ENCODE data around the gene NDUFS8.

The NDUFS8 gene

GRCh38 chr11:68052137-68052873 lies 21.8 kb downstream of the NDUFS8 start:
- Histone ChIP-seq H3K27ac (replicated peaks) (no peak overlapping the region), H3K27me3 (ENCODE audit: insufficient read depth, poor library complexity, severe bottlenecking) (no peaks in the 10 kb centered on the region), H3K4me3 (replicated peaks; ENCODE audit: insufficient read depth, low read length) (no peak overlapping the region)
- peak in 1 of 2 experiments; percentile 23 for DNase-seq (ENCODE audit: low read depth in 1 of 2, low spot score in 1 of 2)
- TF ChIP-seq POLR2AphosphoS5 (IDR thresholded peaks at IDR 0.05; ENCODE audit: low read depth) (no peak; the same call in none of the 2 replicates), GABPA (IDR thresholded peaks at IDR 0.05; ENCODE audit: low read depth) (no peak), REST (IDR thresholded peaks at IDR 0.05; ENCODE audit: insufficient replicate concordance, low read depth) (no peak), SPI1 (IDR thresholded peaks at IDR 0.05; ENCODE audit: borderline replicate concordance, low read depth) (no peak)
- TF ChIP-seq, protein P1, sequence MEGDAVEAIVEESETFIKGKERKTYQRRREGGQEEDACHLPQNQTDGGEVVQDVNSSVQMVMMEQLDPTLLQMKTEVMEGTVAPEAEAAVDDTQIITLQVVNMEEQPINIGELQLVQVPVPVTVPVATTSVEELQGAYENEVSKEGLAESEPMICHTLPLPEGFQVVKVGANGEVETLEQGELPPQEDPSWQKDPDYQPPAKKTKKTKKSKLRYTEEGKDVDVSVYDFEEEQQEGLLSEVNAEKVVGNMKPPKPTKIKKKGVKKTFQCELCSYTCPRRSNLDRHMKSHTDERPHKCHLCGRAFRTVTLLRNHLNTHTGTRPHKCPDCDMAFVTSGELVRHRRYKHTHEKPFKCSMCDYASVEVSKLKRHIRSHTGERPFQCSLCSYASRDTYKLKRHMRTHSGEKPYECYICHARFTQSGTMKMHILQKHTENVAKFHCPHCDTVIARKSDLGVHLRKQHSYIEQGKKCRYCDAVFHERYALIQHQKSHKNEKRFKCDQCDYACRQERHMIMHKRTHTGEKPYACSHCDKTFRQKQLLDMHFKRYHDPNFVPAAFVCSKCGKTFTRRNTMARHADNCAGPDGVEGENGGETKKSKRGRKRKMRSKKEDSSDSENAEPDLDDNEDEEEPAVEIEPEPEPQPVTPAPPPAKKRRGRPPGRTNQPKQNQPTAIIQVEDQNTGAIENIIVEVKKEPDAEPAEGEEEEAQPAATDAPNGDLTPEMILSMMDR (IDR thresholded peaks at IDR 0.05; ENCODE audit: insufficient read depth, low read length), result no peak

DNA sequence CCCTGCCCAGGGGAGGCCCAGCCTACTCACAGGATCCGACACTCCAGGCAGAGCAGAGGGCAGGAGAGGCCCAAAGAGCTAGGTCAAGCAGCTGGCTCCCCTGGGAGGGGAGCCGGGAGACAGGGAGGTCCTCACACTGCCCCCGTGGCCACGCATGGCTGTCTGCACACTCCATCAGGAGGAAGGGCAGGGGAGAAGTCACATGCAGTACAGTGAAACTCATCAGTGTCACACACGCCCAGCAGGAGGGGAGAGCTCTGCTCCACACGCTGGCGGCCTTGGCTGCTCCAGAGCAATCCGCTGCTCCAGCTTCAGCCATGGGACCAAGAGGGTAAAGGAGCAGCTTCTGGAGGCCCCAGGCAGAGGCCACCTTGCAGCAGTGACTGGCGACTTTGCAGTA lies 22.6 kb downstream of the NDUFS8 start:
- H3K4me3 ChIP-seq (replicated peaks; ENCODE audit: insufficient read depth, low read length), result no peak overlapping the region
- no peak overlapping the region for H3K27ac ChIP-seq (replicated peaks)
- no peaks in the 10 kb centered on the region for H3K27me3 ChIP-seq (ENCODE audit: insufficient read depth, poor library complexity, severe bottlenecking)
- peak; percentile 58; the same call in 1 of the 2 replicates for TF ChIP-seq POLR2AphosphoS5 (IDR thresholded peaks at IDR 0.05; ENCODE audit: low read depth)
- no peak for TF ChIP-seq REST (IDR thresholded peaks at IDR 0.05; ENCODE audit: insufficient replicate concordance, low read depth)
- peak in 1 of 2 experiments; percentile 27 for DNase-seq (ENCODE audit: low read depth in 1 of 2, low spot score in 1 of 2)

DNA sequence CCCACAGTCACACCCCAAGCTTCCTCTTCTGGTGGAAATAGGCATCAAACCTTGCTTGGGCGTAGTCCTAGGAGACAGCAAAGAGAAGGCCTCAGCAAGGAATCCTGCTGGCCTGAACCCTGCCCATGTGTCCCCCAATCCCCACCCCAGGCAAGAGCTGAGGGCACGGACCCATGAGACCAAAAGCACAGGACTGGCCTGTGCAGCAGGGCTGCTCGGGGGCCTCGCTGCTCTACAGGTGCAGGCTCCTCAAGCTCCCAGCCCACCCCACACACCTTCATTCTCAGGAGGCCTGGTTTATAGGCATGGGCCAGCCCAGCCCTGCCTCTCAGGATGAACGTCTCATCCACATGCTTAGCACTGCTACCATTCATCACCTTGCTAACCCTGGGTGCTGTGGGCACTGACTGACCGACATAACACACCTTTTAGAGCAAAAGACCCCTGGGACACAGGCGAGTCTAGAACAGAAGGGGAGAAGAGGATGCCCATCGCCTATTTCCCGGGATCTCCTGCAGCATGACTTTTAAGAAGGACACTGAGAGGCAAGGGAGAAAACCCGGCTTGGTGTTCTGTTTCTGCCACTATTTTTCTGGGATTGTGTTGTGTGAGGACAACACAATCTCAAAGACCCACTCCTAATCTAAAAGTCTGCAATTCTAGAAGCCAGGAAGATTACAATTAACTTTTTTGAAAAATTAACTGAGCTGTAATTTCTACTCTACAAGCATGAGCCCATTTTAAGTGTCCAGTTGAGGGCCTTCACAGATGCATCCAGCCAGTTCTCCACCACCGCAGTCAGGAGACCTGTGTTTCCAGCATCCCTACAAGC lies 23.7 kb downstream of the NDUFS8 start:
- Histone ChIP-seq H3K27me3 (ENCODE audit: insufficient read depth, poor library complexity, severe bottlenecking) (no peaks in the 10 kb centered on the region), H3K27ac (replicated peaks) (no peak overlapping the region), H3K4me3 (replicated peaks; ENCODE audit: insufficient read depth, low read length) (no peak overlapping the region)
- TF ChIP-seq POLR2AphosphoS5 (IDR thresholded peaks at IDR 0.05; ENCODE audit: low read depth), result peak; percentile 81
- TF ChIP-seq REST (IDR thresholded peaks at IDR 0.05; ENCODE audit: insufficient replicate concordance, low read depth), result no peak
- DNase-seq (ENCODE audit: low read depth in 1 of 2, low spot score in 1 of 2), result peak in 1 of 2 experiments; percentile 1

Data from HL-60 (cell line).